Effector CD8-positive, alpha-beta T cell (primary cell): ENCODE results near the gene XCR1.

Experiments used
- DNase-seq: peaks from one replicate; lab custom pipeline; 2025; lab: John Stamatoyannopoulos, UW

The XCR1 gene

GRCh38 chr3:45984331-45985312 lies 42.7 kb downstream of the XCR1 start:
- no peak for DNase-seq

DNA sequence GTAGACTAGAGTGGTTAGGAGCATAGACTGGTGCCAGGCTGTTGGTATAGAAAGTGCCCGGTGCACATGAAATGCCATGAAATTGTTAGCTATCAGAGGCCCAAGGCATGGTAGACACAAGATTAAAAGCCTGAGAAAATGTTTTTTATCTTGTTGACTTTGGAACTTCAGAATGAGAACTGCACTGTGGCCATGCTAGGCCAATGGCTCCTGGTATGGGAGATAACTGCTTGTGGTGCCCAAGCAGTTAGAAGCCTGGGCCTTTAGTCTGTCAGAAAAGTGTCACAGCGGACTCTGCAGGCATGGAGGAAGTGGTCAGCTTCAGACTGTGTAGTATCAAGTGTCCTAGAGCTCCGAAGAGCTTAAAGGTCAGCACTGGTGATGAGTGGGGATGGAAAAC lies 43.5 kb downstream of the XCR1 start:
- DNase-seq: no peak

DNA sequence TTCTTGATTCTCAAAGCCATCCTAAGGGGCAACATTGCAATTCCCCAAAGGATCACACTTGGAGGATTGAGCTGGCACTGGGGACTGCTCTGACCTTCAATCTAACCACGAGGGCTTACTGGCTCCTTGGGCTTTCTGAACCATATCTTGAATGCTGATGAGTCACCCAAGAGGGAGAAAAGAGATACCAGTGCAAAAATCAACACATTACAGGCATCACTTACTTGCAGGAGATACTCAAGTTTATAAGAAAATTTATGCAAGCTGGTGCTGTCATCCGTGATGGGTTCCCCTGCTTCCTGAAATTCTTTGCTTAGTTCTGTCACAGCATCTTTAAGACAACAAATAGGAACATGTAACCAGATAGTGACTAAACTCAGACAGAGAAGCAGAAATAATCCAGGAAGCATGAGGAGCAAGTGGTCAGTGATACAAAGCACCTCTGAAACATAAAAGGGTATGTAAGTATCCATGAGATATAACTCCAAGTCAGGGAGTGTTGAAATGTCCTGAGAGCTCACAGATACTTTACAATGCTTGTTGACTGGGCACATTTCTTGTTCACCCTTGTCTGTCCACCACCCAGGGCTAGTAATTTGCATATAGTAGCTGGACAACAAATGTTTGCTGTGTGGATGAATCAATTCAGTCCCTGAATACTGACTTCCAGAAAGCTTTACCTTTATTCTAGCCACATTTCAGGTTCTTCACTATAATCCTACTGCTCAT lies 45.8 kb downstream of the XCR1 start:
- DNase-seq: no peak

DNA sequence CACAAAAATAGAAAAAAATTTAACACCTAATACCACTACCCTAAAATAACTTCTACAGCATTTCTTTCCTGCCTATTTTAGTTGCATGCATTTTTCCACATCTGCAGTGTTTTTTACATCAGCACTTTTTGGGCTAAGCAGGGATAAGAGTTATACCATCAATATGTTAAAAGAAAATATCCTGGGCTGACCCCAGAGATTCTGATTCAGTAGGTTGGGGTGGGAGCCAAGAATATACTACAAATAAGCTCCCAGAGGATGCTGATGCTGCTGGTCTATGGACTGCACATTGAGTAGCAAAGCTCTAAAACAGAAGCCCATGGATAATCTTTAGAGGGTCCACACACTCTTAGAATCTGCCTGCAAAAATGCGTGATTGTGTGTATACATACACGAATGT lies 46.5 kb downstream of the XCR1 start:
- no peak for DNase-seq

DNA sequence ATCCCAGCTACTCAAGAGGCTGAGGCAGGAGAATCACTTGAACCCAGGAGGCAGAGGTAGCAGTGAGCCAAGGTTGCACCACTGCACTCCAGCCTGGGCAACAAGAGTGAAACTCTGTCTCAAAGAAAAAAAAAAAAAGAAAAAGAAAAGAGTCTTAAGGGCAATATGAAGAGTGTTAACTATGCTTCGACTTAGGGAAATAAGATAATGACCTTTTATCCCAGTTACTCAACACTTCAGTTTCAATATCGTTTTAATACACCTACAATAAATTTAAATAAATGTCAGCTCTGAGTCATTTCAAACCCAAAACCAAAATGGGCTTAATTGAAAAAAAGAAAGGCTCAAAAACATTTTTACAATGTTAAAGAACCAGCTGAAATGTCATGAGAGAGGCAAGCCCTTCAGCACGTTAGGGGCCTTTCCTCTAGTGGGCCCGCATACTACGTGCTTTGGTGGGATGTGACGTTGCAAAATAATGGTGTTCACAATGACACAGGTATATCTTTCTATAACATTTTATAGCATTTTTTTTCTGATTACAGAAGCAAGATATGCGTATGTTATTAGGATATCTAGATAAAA lies 47.0 kb downstream of the XCR1 start:
- no peak for DNase-seq

GRCh38 chr3:45979378-45979777 lies 47.9 kb downstream of the XCR1 start:
- DNase-seq: no peak

DNA sequence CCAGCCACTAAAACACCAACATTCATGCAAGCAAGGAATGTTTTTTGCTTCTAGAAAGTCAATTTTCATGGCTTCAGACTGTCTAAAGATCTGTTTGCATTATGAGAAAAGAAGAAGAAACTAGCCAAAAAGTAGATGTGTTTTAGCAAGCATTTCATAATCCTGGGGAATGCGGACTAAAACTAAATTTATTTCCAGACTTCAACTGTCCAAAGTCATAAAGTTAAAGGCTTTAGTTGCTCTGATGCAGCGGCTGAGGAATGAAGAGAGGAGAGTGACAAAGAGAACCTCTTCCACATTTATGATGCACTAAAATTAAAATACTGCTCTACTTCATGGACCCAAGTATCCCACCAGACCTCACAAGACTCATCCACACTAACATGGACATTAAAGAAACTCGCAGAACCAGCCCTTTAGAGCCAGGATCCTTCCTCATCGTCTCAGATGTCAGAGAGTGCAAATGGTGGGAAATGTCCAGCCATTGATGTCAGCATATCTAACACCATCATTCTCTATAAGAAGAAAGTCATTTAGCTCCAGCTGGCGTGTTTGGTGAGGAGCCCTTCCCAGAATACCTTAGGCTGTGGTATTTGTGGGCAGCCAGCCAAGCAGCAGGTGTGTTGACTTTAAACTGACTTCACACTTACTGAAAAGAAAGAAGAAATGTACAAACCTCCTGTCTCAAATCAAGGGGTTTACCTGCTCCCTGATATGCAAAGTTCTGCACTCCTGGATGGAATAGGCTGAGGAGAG lies 49.1 kb downstream of the XCR1 start:
- no peak for DNase-seq

- no peak for DNase-seq
Observed at GRCh38 chr3:45976191-45977091, 50.8 kb downstream of the XCR1 start.

DNA sequence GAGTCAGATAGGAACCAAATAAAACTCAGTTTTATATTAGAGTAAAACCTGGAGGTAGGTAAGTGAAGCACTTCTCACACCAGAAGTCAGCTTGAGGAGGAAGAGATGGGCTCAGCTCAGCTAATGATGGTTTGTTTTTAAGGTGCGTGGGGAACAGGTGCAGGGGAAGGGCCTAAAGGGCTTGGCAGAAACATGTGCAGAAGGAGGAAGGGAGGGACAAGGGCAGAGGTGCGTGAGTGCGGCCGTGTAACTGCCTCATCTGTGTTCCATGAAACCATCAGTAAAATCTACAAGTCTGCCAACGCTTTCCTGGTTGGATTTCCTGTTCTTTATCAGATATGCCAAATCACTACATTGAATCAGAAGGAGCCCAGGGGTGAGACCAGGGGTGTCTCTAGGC lies 51.6 kb downstream of the XCR1 start:
- DNase-seq: no peak

- no peak for DNase-seq
Observed at GRCh38 chr3:45974686-45975085, 52.6 kb downstream of the XCR1 start.

DNA sequence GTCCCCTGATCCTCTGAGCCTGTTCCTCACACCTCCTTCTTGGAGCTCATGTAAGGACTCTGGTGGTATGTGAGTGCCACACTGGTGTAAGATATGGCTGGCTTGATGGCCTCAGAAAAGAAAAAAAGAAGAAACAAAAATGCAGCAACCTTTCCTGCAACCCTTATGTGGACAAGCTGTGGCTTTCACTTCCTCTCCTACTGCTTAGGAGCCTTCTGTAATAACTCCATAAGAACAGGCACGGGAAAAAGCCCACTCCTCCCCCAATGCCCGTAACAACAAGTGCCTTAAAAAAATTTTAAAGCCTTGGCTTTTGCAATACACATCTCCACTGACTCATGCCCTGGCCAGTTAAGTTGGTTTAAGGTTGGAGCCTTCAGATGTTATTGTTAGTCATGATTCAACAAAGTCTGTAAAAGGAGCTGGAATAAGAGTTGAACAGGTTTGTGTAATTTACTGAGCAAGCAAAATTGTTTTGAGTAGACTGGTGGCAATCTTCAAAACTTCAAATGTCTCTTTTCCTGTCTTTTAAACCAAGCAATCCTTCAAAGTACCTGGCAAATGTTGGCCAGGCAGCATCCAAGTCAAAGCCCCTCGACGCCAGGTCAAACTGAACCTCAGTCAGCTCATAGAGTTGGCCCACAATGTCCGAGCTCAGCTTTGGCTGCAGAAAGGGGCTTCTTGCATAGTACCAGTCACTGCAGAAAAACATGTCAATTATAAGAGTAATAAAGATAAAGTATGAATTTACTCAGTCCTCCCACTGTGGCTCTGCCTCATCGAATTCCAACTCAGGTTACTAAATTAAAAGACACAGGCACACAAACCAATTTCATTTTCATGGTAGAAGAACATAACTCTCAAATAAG lies 54.5 kb downstream of the XCR1 start:
- DNase-seq: no peak

DNA sequence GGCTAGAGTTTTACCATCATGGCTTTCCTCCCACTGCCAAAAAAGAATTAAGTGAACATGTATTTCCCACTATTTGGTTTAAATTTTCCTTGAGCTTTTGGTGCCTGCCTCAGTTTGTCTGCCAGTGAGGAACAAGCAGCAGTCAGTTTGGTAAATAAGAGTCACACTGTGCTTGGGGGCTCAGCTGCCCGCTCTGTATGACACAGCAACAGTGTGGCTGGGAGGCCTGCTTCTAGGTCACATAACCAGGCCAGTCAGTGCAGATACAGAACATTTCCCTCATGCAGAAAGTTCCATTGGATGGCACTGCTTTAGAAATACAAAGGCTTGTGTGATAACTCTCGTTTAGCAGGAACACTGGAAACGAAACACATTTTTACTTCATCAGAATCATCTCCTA lies 57.3 kb downstream of the XCR1 start:
- no peak for DNase-seq

GRCh38 chr3:45969116-45969515 lies 58.2 kb downstream of the XCR1 start:
- DNase-seq: no peak

DNA sequence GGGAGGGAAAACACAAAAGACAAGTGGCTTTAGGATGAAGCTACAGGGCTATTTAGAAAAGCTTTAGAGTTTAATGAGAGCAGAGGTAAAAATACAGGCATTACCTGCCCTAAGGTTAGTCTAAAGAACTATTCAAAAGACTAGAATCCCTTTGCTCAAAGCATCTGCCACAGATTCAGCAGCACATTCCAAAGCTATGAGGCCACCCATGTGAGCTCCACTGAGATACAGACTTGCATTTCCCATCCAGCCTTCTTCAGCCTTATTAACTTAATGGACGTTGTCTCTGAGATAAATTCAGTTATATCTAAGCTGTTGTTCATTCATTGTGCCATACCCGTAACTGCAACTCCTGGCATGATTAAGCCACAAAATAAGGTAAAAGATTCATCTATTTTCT lies 58.6 kb downstream of the XCR1 start:
- no peak for DNase-seq

- DNase-seq: no peak
Observed at GRCh38 chr3:45968149-45968548, 59.1 kb downstream of the XCR1 start.

GRCh38 chr3:45967724-45968123 lies 59.6 kb downstream of the XCR1 start:
- no peak for DNase-seq
